OCI-LY3 (cell line): ENCODE results near the gene FAM118B.
A peak's percentile ranks its signal among the peaks of the same experiment; 100 is the strongest.

Source experiments
- H2AFZ ChIP-seq: fragments of 200-600, 300-600 bp; shearing (Covaris generic); 2 replicates; pipeline ENCODE4 v1.6.0; 2014; ENCODE audit warnings: antibody characterized with exemption, low read depth, low read length
- H3K27ac ChIP-seq: fragments of 200-600, 300-600 bp; sonication (generic); 2 replicates; pipeline ENCODE4 v1.5.1; 2014; ENCODE audit warnings: mild to moderate bottlenecking, low read length, moderate library complexity, mixed read lengths
- H3K27me3 ChIP-seq: fragments of 200-600, 300-600 bp; sonication (generic); 2 replicates; pipeline ENCODE4 v1.6.1; 2014; ENCODE audit warnings: low read depth, low read length, mixed read lengths
- H3K36me3 ChIP-seq: fragments of 200-600, 300-600 bp; sonication (generic); replicated peaks from 2 replicates; pipeline ENCODE3; 2014; ENCODE audit warnings: low read depth, low read length, mixed read lengths
- H3K4me1 ChIP-seq: fragments of 300-600, 200-600 bp; sonication (generic); 2 replicates; pipeline ENCODE4 v1.6.1; 2014; ENCODE audit warnings: low read length, mixed read lengths
- H3K4me2 ChIP-seq: fragments of 200-600, 300-600 bp; sonication (generic); 2 replicates; pipeline ENCODE4 v1.6.1; 2014; ENCODE audit warnings: low read length, mixed read lengths
- H3K4me3 ChIP-seq: fragments of 300-600, 200-600 bp; sonication (generic); 2 replicates; pipeline ENCODE4 v1.5.1; 2014; ENCODE audit warnings: antibody characterized with exemption, mild to moderate bottlenecking, low read length, moderate library complexity
- H3K79me2 ChIP-seq: fragments of 300-600, 200-600 bp; shearing (Covaris generic); 2 replicates; pipeline ENCODE4 v1.6.1; 2014; ENCODE audit warnings: mild to moderate bottlenecking, low read length, mixed read lengths
- H3K9ac ChIP-seq: fragments of 300-600, 200-600 bp; shearing (Covaris generic); 2 replicates; pipeline ENCODE4 v1.6.0; 2014; ENCODE audit warnings: mild to moderate bottlenecking, low read length, moderate library complexity
- H3K9me3 ChIP-seq: fragments of 200-600, 300-600 bp; shearing (Covaris generic); 2 replicates; pipeline ENCODE4 v1.6.1; 2014; ENCODE audit warnings: low read length, mixed read lengths; ENCODE audit not compliant: insufficient read depth
- H4K20me1 ChIP-seq: fragments of 200-600, 300-600 bp; sonication (generic); 2 replicates; pipeline ENCODE4 v1.6.1; 2016; ENCODE audit warnings: low read length, mixed read lengths; ENCODE audit not compliant: insufficient read depth
- EZH2phosphoT487 ChIP-seq: fragments of 200-600 bp; shearing (Covaris generic); IDR thresholded peaks from 2 replicates; pipeline ENCODE4 v1.6.1; 2018; ENCODE audit warnings: antibody characterized with exemption, mixed run types, low read depth
- TF ChIP-seq, protein P1 (sequence below): fragments of 200-600, 300-600 bp; sonication (generic); IDR thresholded peaks from 2 replicates; pipeline ENCODE4 v1.5.1; 2014; ENCODE audit warnings: antibody characterized with exemption, low read length, low read depth

FAM118B gene

DNA sequence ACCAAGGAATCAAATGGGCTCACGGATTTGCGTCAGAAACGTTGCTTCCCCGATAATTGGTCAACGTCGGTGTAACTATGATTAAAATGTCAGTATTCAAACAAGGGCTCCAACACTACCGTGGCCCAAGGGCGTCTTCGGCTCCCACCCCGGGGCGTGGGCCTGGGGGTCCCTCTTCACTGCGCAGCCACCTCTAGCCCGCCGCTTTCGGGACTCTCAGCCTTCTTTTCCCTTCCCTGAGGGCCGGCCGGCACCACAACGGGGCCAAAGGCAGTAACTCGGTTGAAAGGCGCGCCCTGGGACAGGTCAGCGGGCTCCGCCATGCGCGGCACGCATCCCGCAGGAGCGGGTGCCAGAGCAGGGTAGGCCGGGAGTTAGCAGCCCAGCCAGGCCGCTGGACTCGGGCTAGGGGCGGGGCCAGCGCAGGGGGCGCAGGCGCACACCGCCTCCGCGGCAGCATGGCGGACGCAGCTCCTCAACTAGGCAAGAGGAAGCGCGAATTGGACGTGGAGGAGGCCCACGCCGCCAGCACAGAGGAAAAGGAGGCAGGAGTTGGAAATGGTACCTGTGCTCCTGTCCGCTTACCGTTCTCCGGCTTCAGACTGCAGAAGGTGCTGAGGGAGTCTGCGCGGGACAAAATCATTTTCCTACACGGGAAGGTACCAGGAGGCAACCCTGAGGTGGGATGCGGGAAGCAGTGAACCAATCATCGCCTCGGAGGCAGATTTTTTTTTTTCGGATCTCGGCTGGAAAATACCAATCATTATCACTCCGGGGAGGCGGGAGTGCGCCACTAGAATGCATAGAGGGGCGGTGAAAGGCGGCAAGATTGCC is 92.3 kb downstream of the FAM118B start, which contains the start of gene DCPS:
TSS of gene DCPS (plus strand) at position 438 of the 834 bp plus-strand sequence. CDS start at position 459, 21 bp downstream.
- no peaks in the 10 kb centered on the region for H3K27me3 ChIP-seq
- H3K36me3 ChIP-seq = peaks cover 21% of the 10 kb centered on the region
- peaks cover 5% of the 10 kb centered on the region; the same call in 1 of the 2 replicates for H4K20me1 ChIP-seq
- no peaks in the 10 kb centered on the region for H3K9me3 ChIP-seq
- H3K27ac ChIP-seq = peak within 1 kb of the TSS; percentile 76
- peak within 1 kb of the TSS; percentile 88 for H2AFZ ChIP-seq
- peak within 1 kb of the TSS; percentile 74 for H3K4me2 ChIP-seq
- H3K4me1 ChIP-seq = peaks cover 19% of the 10 kb centered on the region
- H3K9ac ChIP-seq = peak within 1 kb of the TSS; percentile 96
- TF ChIP-seq, protein P1, sequence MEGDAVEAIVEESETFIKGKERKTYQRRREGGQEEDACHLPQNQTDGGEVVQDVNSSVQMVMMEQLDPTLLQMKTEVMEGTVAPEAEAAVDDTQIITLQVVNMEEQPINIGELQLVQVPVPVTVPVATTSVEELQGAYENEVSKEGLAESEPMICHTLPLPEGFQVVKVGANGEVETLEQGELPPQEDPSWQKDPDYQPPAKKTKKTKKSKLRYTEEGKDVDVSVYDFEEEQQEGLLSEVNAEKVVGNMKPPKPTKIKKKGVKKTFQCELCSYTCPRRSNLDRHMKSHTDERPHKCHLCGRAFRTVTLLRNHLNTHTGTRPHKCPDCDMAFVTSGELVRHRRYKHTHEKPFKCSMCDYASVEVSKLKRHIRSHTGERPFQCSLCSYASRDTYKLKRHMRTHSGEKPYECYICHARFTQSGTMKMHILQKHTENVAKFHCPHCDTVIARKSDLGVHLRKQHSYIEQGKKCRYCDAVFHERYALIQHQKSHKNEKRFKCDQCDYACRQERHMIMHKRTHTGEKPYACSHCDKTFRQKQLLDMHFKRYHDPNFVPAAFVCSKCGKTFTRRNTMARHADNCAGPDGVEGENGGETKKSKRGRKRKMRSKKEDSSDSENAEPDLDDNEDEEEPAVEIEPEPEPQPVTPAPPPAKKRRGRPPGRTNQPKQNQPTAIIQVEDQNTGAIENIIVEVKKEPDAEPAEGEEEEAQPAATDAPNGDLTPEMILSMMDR = no peak
- no peak for TF ChIP-seq EZH2phosphoT487
- H3K4me3 ChIP-seq = peak within 1 kb of the TSS; percentile 83
- peaks cover 41% of the 10 kb centered on the region for H3K79me2 ChIP-seq

DNA sequence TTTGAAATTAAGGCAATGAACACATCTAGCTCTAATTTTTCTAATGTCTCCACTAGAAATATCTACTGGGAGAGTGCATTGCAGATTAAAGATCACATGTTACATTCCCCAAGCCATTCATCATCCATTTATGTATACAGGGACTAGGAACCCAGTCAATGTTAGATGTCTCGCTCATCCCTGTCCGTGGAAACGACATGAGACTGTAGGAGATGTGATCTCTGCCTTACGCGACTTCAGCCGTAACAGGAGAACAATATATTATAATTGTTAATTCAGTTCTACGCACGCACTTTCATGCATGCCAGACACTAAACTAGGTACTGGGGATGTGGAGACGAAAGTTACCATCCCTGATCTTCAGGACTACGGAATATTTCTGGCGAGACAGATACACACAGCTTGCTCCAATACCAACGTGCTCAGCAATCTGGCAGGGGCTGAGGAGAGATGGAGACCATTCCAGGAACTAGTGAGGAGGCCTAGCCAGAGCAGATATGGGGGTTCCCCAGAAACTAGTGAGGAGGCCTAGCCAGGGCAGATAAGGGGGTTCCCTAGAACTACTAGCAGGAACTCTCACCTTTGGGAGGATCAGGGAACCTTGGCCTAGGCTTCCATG is 93.0 kb downstream of the FAM118B start:
- H3K36me3 ChIP-seq = peaks cover 21% of the 10 kb centered on the region
- H3K4me2 ChIP-seq = peak overlapping the region; percentile 74
- peaks cover 41% of the 10 kb centered on the region for H3K79me2 ChIP-seq
- H3K4me1 ChIP-seq = peaks cover 19% of the 10 kb centered on the region
- H3K4me3 ChIP-seq = peak overlapping the region; percentile 83
- no peaks in the 10 kb centered on the region for H3K27me3 ChIP-seq
- peak overlapping the region; percentile 88 for H2AFZ ChIP-seq
- H4K20me1 ChIP-seq = peaks cover 5% of the 10 kb centered on the region; the same call in 1 of the 2 replicates
- H3K9ac ChIP-seq = peak overlapping the region; percentile 96
- no peaks in the 10 kb centered on the region for H3K9me3 ChIP-seq
- H3K27ac ChIP-seq = peak overlapping the region; percentile 76
- TF ChIP-seq, protein P1 = no peak
- no peak for TF ChIP-seq EZH2phosphoT487

DNA sequence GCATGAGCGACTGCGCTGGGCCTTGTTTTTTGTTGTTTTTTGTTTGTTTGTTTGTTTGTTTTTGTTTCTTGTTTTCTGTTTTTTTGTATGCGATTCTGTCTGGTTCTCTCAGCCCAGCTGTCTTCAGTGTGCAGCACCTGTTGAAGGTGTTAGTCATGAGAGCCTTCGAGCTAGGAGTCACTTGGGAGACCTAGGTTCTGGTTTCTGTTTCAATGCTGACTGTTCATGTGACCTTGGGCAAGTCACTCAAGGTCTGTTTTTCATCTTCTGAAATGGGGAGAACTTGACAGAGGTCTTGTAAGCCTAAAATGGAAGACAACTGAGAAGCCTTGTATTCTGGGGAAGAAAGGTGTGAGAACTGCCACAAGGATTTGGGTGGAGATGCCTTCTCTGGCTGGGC is 94.1 kb downstream of the FAM118B start:
- H3K27ac ChIP-seq = peak overlapping the region; percentile 50

DNA sequence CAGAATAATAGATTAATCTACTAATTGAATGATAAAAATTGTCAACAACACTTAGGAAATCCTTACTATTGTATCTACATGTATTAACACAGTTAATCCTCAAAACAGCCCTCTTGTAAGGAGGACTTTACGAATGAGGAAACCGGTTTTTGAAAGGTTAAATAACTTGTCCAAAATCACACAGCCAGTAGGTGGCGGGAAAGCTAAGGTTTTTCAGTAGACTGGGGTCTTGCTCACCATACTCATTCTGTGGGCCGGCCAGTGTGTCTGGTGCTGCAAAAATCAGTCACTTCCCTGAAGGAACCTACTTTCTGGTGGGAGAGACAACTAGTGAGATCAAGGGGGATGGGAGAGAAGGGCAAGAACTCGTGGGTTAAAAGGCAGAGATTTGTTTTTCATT is 96.1 kb downstream of the FAM118B start:
- H3K9me3 ChIP-seq = no peaks in the 10 kb centered on the region
- no peaks in the 10 kb centered on the region for H3K27me3 ChIP-seq
- H3K36me3 ChIP-seq = peaks cover 29% of the 10 kb centered on the region
- no peak overlapping the region for H3K4me2 ChIP-seq
- peaks cover 41% of the 10 kb centered on the region for H3K79me2 ChIP-seq
- H3K4me1 ChIP-seq = peaks cover 46% of the 10 kb centered on the region
- H4K20me1 ChIP-seq = peaks cover 24% of the 10 kb centered on the region
- TF ChIP-seq EZH2phosphoT487 = no peak
- TF ChIP-seq, protein P1 = peak; percentile 56
- no peak overlapping the region for H2AFZ ChIP-seq
- H3K4me3 ChIP-seq = no peak overlapping the region
- no peak overlapping the region for H3K9ac ChIP-seq
- H3K27ac ChIP-seq = no peak overlapping the region

More for the DNA sequence above, 94.1 kb downstream of the FAM118B start:
- TF ChIP-seq EZH2phosphoT487 = no peak
- TF ChIP-seq, protein P1 = no peak
- Histone ChIP-seq H3K4me3 (peak overlapping the region; percentile 40), H3K79me2 (peaks cover 41% of the 10 kb centered on the region), H3K4me2 (peak overlapping the region; percentile 67), H4K20me1 (peaks cover 14% of the 10 kb centered on the region), H3K9me3 (no peaks in the 10 kb centered on the region), H3K4me1 (peaks cover 29% of the 10 kb centered on the region), H3K9ac (no peak overlapping the region), H3K27me3 (no peaks in the 10 kb centered on the region), H2AFZ (no peak overlapping the region), H3K36me3 (peaks cover 18% of the 10 kb centered on the region)
